ENCODE results near the gene KLHL42. TPM values are rescaled to one million over a fixed set of nuclear protein-coding genes. Genes with fewer than 3 reads are reported as not detected.

The KLHL42 gene
- total RNA-seq, 1 experiment from 2014 or later: 23.7 TPM

DNA sequence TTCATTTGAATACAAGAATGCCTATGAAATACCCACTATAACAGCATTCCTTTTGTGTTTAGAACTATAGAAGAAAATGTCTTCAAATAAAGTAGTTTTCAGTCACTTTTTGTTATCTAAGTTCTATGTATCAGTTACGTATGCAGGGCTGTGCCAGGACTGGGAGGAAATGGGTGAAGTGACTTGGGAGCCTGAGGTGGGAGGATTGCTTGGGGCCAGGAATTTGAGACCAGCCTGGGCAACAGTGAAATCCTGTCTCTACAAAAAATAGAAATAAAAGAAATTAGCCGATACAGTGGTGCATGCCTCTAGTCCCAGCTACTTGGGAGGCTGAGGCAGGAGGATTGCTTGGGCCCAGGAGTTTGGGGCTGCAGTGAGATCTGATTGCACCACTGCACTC is 22.9 kb downstream of the KLHL42 start:
- no peaks in the 10 kb centered on the region for H3K9me3 ChIP-seq (ENCODE audit: low read length)
- no peak overlapping the region for H3K4me2 ChIP-seq (ENCODE audit: low read depth, low read length, poor library complexity, severe bottlenecking)
- H3K9ac ChIP-seq (ENCODE audit: low read length): no peak overlapping the region
- H3K9me2 ChIP-seq (replicated peaks; ENCODE audit: insufficient read depth, low read length): no peaks in the 10 kb centered on the region
- H3K27me3 ChIP-seq (ENCODE audit: low read length): no peaks in the 10 kb centered on the region
- H3K4me1 ChIP-seq (ENCODE audit: low read length): no peaks in the 10 kb centered on the region
- no peaks in the 10 kb centered on the region for H4K20me1 ChIP-seq (ENCODE audit: insufficient read depth, low read depth, low read length)
- no peak overlapping the region for H3K27ac ChIP-seq (ENCODE audit: low read length)
- no peaks in the 10 kb centered on the region for H3K79me2 ChIP-seq (ENCODE audit: low read length)
- H2AFZ ChIP-seq (ENCODE audit: low read length): no peak overlapping the region
- H3K36me3 ChIP-seq (ENCODE audit: insufficient read depth, low read length): peaks cover 16% of the 10 kb centered on the region; the same call in 1 of the 2 replicates
- DNase-seq: no peak
- H3K4me3 ChIP-seq (ENCODE audit: low read length): no peak overlapping the region

DNA sequence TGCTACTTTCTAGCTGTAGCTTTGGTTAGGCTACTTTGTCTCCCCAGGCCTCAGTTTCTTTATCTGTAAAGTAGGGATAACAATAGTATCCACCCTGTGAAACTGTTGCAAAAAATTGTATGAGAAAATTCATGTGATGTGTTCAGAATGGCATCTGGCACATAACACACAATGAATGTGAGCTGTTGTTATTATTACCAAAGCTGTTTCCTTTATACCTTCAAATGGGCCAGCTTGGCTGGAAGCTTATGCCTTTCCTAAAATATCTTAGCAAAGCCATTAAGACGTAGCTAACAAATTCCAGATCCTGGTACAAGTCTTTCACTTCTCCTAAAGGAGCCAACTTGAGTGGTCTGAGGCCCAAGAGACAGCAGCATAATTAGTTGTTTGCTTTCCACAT is 25.2 kb downstream of the KLHL42 start:
- Histone ChIP-seq H3K27ac (ENCODE audit: low read length) (no peak overlapping the region), H3K9me3 (ENCODE audit: low read length) (no peaks in the 10 kb centered on the region), H3K79me2 (ENCODE audit: low read length) (no peaks in the 10 kb centered on the region), H3K4me2 (ENCODE audit: low read depth, low read length, poor library complexity, severe bottlenecking) (no peak overlapping the region), H3K4me3 (ENCODE audit: low read length) (no peak overlapping the region), H3K4me1 (ENCODE audit: low read length) (no peaks in the 10 kb centered on the region), H2AFZ (ENCODE audit: low read length) (no peak overlapping the region), H3K9ac (ENCODE audit: low read length) (no peak overlapping the region), H4K20me1 (ENCODE audit: insufficient read depth, low read depth, low read length) (no peaks in the 10 kb centered on the region), H3K9me2 (replicated peaks; ENCODE audit: insufficient read depth, low read length) (no peaks in the 10 kb centered on the region), H3K36me3 (ENCODE audit: insufficient read depth, low read length) (0 out of 2 replicates have a peak, but pooled peaks cover 2% of the 10 kb centered on the region), H3K27me3 (ENCODE audit: low read length) (no peaks in the 10 kb centered on the region)
- no peak for DNase-seq

DNA sequence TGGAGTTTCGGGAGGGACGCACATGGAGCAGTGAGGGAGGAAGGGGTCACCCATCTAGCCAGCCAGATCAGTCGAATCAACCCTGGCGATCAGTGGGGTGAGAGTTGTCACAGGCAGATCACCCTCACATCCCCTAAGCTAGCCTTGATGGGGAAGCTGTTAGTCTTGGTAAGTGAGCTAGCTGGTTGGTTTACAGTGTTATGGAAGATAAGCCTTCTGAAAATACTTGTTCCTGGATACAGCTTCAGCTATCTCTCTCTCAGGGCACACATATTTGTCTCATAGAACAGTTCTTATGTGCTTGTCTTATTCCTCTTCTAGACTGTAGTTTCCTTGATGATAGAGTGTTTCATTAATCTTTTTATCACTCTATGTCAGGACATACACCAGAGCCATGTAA is 26.2 kb downstream of the KLHL42 start:
- DNase-seq: no peak
- Histone ChIP-seq H3K27ac (ENCODE audit: low read length) (no peak overlapping the region), H3K79me2 (ENCODE audit: low read length) (no peaks in the 10 kb centered on the region), H3K36me3 (ENCODE audit: insufficient read depth, low read length) (no peaks in the 10 kb centered on the region), H2AFZ (ENCODE audit: low read length) (no peak overlapping the region), H3K4me3 (ENCODE audit: low read length) (no peak overlapping the region), H3K9me3 (ENCODE audit: low read length) (no peaks in the 10 kb centered on the region), H3K4me1 (ENCODE audit: low read length) (no peaks in the 10 kb centered on the region), H4K20me1 (ENCODE audit: insufficient read depth, low read depth, low read length) (no peaks in the 10 kb centered on the region), H3K27me3 (ENCODE audit: low read length) (no peaks in the 10 kb centered on the region), H3K9ac (ENCODE audit: low read length) (no peak overlapping the region), H3K9me2 (replicated peaks; ENCODE audit: insufficient read depth, low read length) (no peaks in the 10 kb centered on the region), H3K4me2 (ENCODE audit: low read depth, low read length, poor library complexity, severe bottlenecking) (no peak overlapping the region)

DNA sequence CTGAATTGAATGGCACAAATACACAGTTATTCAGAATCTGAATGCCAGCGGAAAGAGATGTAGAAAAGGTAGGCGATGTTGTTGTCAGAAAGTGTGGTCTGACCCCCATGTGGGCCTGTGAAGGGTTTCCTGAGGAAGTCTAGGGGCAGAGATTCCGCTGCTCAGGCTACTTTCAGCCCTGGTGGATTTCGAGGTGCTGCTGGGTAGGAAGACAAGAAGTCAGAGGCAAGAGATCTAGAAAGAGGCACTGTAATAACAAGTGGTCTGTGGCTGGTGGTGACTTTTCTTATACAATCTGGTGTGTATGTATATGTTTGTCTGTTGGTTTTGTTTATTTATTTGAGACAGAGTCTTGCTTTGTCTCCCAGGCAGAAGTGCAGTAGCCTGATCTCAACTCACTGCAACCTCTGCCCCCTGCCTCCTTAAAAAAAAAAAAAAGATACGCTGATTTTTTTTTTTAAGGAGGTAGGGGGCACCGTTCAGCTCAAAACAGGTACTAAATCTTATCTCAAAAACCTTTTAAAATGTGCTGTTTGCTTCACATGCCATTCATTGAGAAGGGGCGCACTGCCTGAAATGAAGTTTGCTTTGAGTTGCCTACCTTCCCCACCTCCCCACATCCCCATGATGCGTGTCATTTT is 27.1 kb downstream of the KLHL42 start:
- H4K20me1 ChIP-seq (ENCODE audit: insufficient read depth, low read depth, low read length): no peaks in the 10 kb centered on the region
- no peaks in the 10 kb centered on the region for H3K27me3 ChIP-seq (ENCODE audit: low read length)
- H3K4me2 ChIP-seq (ENCODE audit: low read depth, low read length, poor library complexity, severe bottlenecking): no peak overlapping the region
- no peak overlapping the region for H2AFZ ChIP-seq (ENCODE audit: low read length)
- H3K9me2 ChIP-seq (replicated peaks; ENCODE audit: insufficient read depth, low read length): no peaks in the 10 kb centered on the region
- DNase-seq: no peak
- H3K4me1 ChIP-seq (ENCODE audit: low read length): no peaks in the 10 kb centered on the region
- no peaks in the 10 kb centered on the region for H3K79me2 ChIP-seq (ENCODE audit: low read length)
- H3K27ac ChIP-seq (ENCODE audit: low read length): no peak overlapping the region
- no peak overlapping the region for H3K4me3 ChIP-seq (ENCODE audit: low read length)
- no peak overlapping the region for H3K9ac ChIP-seq (ENCODE audit: low read length)
- H3K36me3 ChIP-seq (ENCODE audit: insufficient read depth, low read length): no peaks in the 10 kb centered on the region
- H3K9me3 ChIP-seq (ENCODE audit: low read length): no peaks in the 10 kb centered on the region

DNA sequence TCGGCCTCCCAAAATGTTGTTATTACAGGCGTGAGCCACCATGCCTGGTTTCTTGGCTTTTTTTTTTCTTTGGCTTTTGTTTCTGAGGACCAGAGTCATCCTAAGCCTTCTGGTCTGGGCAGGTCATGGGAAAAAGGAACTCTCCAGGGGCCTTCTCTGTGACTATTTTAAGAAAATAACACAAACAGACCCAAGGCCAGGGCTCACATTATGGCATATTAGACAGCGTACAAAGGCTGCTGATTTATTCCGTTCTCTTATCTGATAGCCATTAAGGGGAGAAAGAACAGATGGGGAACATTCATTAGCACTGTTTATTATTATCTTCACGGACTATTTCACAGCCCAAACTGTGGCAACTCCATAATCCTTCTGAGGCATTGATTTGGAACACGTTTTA is 28.8 kb downstream of the KLHL42 start:
- H3K4me2 ChIP-seq (ENCODE audit: low read depth, low read length, poor library complexity, severe bottlenecking): no peak overlapping the region
- H3K9ac ChIP-seq (ENCODE audit: low read length): no peak overlapping the region
- H3K27ac ChIP-seq (ENCODE audit: low read length): no peak overlapping the region
- no peaks in the 10 kb centered on the region for H3K4me1 ChIP-seq (ENCODE audit: low read length)
- no peaks in the 10 kb centered on the region for H3K9me2 ChIP-seq (replicated peaks; ENCODE audit: insufficient read depth, low read length)
- H4K20me1 ChIP-seq (ENCODE audit: insufficient read depth, low read depth, low read length): no peaks in the 10 kb centered on the region
- no peaks in the 10 kb centered on the region for H3K79me2 ChIP-seq (ENCODE audit: low read length)
- no peaks in the 10 kb centered on the region for H3K9me3 ChIP-seq (ENCODE audit: low read length)
- H3K27me3 ChIP-seq (ENCODE audit: low read length): no peaks in the 10 kb centered on the region
- H2AFZ ChIP-seq (ENCODE audit: low read length): no peak overlapping the region
- no peaks in the 10 kb centered on the region for H3K36me3 ChIP-seq (ENCODE audit: insufficient read depth, low read length)
- no peak for DNase-seq
- H3K4me3 ChIP-seq (ENCODE audit: low read length): no peak overlapping the region

DNA sequence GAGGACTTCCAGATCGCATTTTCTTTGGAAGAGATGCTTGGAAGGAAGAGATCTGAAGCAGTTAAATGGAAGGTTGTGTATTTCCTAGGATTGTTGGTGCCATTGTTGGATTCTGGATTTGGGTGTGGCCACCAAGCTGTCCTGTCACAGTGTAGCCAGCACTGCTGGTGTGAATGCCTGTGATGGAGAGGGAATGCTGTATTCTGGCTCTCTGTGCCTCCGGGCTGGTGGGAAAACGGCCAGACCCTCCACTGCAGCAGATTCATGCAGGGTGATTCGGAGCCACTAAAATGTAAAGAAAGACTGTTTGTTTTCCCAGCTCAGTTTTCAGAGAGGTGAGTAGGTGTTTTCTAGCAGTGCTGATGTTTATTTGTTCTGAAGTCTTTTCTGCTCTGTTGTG is 30.7 kb downstream of the KLHL42 start:
- Histone ChIP-seq H3K36me3 (ENCODE audit: insufficient read depth, low read length) (no peaks in the 10 kb centered on the region), H3K4me3 (ENCODE audit: low read length) (no peak overlapping the region), H3K4me2 (ENCODE audit: low read depth, low read length, poor library complexity, severe bottlenecking) (no peak overlapping the region), H3K79me2 (ENCODE audit: low read length) (no peaks in the 10 kb centered on the region), H3K9ac (ENCODE audit: low read length) (no peak overlapping the region), H3K27ac (ENCODE audit: low read length) (no peak overlapping the region), H3K9me3 (ENCODE audit: low read length) (no peaks in the 10 kb centered on the region), H2AFZ (ENCODE audit: low read length) (no peak overlapping the region), H3K9me2 (replicated peaks; ENCODE audit: insufficient read depth, low read length) (no peaks in the 10 kb centered on the region), H4K20me1 (ENCODE audit: insufficient read depth, low read depth, low read length) (no peaks in the 10 kb centered on the region), H3K4me1 (ENCODE audit: low read length) (no peaks in the 10 kb centered on the region), H3K27me3 (ENCODE audit: low read length) (no peaks in the 10 kb centered on the region)
- no peak for DNase-seq

DNA sequence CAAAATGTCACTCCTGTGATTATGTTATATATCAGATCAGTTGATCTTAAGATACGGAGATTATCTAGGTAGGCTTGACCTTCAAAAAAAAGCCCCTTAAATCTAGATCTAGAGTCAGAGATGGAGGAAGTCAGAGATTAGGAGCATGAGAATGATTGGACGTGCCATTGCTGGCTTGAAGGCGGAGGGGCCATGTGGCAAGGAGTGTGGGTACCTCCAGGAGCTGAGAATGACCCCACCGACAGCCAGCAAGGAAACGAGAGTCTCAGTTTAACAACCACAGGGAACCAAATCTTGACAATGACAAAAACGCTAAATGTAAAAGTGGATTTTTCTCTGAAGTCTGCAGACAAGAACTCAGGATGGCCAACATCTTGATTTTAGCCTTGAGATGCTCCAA is 32.5 kb downstream of the KLHL42 start:
- Histone ChIP-seq H3K27me3 (ENCODE audit: low read length) (no peaks in the 10 kb centered on the region), H4K20me1 (ENCODE audit: insufficient read depth, low read depth, low read length) (no peaks in the 10 kb centered on the region), H3K4me1 (ENCODE audit: low read length) (no peaks in the 10 kb centered on the region), H3K9ac (ENCODE audit: low read length) (no peak overlapping the region), H3K27ac (ENCODE audit: low read length) (no peak overlapping the region), H3K36me3 (ENCODE audit: insufficient read depth, low read length) (no peaks in the 10 kb centered on the region), H3K4me2 (ENCODE audit: low read depth, low read length, poor library complexity, severe bottlenecking) (no peak overlapping the region), H3K4me3 (ENCODE audit: low read length) (no peak overlapping the region), H3K9me3 (ENCODE audit: low read length) (no peaks in the 10 kb centered on the region), H3K79me2 (ENCODE audit: low read length) (no peaks in the 10 kb centered on the region), H2AFZ (ENCODE audit: low read length) (no peak overlapping the region), H3K9me2 (replicated peaks; ENCODE audit: insufficient read depth, low read length) (no peaks in the 10 kb centered on the region)
- no peak for DNase-seq

DNA sequence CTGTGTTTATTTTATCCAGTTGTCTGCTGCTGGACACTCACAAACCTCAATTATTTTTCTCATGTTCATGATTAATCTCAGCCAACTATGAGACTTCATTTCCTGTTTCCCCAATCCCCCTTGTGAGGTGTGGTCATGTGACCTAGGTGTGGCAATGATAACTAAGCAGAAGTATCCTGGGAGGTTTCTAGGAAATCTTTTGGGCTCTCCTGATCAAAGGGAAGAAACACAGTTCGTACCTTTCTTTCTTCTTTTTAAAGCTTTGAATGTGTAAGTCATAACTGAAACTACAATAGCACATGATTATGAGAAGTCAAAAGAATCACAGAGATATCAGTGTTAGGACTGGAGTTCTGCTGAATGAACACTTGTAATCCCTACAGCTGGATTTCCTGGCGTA is 34.4 kb downstream of the KLHL42 start:
- Histone ChIP-seq H3K9me2 (replicated peaks; ENCODE audit: insufficient read depth, low read length) (no peaks in the 10 kb centered on the region), H2AFZ (ENCODE audit: low read length) (no peak overlapping the region)

More for the DNA sequence above, 34.4 kb downstream of the KLHL42 start:
- no peaks in the 10 kb centered on the region for H4K20me1 ChIP-seq (ENCODE audit: insufficient read depth, low read depth, low read length)
- H3K9ac ChIP-seq (ENCODE audit: low read length): no peak overlapping the region
- H3K4me3 ChIP-seq (ENCODE audit: low read length): no peak overlapping the region
- no peaks in the 10 kb centered on the region for H3K9me3 ChIP-seq (ENCODE audit: low read length)
- no peaks in the 10 kb centered on the region for H3K27me3 ChIP-seq (ENCODE audit: low read length)
- H3K4me1 ChIP-seq (ENCODE audit: low read length): no peaks in the 10 kb centered on the region
- no peak overlapping the region for H3K4me2 ChIP-seq (ENCODE audit: low read depth, low read length, poor library complexity, severe bottlenecking)
- DNase-seq: no peak
- no peaks in the 10 kb centered on the region for H3K79me2 ChIP-seq (ENCODE audit: low read length)
- no peaks in the 10 kb centered on the region for H3K36me3 ChIP-seq (ENCODE audit: insufficient read depth, low read length)
- no peak overlapping the region for H3K27ac ChIP-seq (ENCODE audit: low read length)
